ENCODE results near the gene UBA1.
A peak's percentile ranks its signal among the peaks of the same experiment; 100 is the strongest.

UBA1 gene

GRCh38 chrX:47189906-47190305 is 3.7 kb upstream of the UBA1 start:
- no peak for DNase-seq (ENCODE audit: low spot score)

GRCh38 chrX:47190445-47191269 is 3.0 kb upstream of the UBA1 start:
- peak; percentile 82 for DNase-seq (ENCODE audit: low spot score)

- no peak for DNase-seq (ENCODE audit: low spot score)
These were observed 2.3 kb upstream of the UBA1 start for GRCh38 chrX:47191331-47191730.

- no peak for DNase-seq (ENCODE audit: low spot score)
These were observed 1.7 kb upstream of the UBA1 start for GRCh38 chrX:47191806-47192401.

GRCh38 chrX:47194194-47194787 is 662 bp downstream of the UBA1 start:
- peak; percentile 14 for DNase-seq (ENCODE audit: low spot score)

GRCh38 chrX:47196098-47196497 is 2.5 kb downstream of the UBA1 start:
- DNase-seq (ENCODE audit: low spot score): no peak

- no peak for DNase-seq (ENCODE audit: low spot score)
These were observed 3.9 kb downstream of the UBA1 start for GRCh38 chrX:47197526-47197925.

- DNase-seq (ENCODE audit: low spot score): no peak
These were observed 4.5 kb downstream of the UBA1 start for GRCh38 chrX:47198026-47198686.

- no peak for DNase-seq (ENCODE audit: low spot score)
These were observed 5.1 kb downstream of the UBA1 start for GRCh38 chrX:47198687-47199080.

- no peak for DNase-seq (ENCODE audit: low spot score)
These were observed 5.7 kb downstream of the UBA1 start for GRCh38 chrX:47199286-47199685.

GRCh38 chrX:47200385-47201150 is 6.9 kb downstream of the UBA1 start:
- DNase-seq (ENCODE audit: low spot score): no peak

- DNase-seq (ENCODE audit: low spot score): no peak
These were observed 7.8 kb downstream of the UBA1 start for GRCh38 chrX:47201345-47201944.

GRCh38 chrX:47202316-47202715 is 8.7 kb downstream of the UBA1 start:
- no peak for DNase-seq (ENCODE audit: low spot score)

GRCh38 chrX:47202877-47203276 is 9.2 kb downstream of the UBA1 start:
- no peak for DNase-seq (ENCODE audit: low spot score)

GRCh38 chrX:47204970-47205369 is 11.3 kb downstream of the UBA1 start:
- DNase-seq (ENCODE audit: low spot score): no peak

- DNase-seq (ENCODE audit: low spot score): no peak
These were observed 12.7 kb downstream of the UBA1 start for GRCh38 chrX:47206316-47206715.

- DNase-seq (ENCODE audit: low spot score): no peak
These were observed 14.5 kb downstream of the UBA1 start for GRCh38 chrX:47208108-47208507.

- no peak for DNase-seq (ENCODE audit: low spot score)
These were observed 16.0 kb downstream of the UBA1 start for GRCh38 chrX:47209508-47210238.

GRCh38 chrX:47210661-47211425 is 17.2 kb downstream of the UBA1 start:
- no peak for DNase-seq (ENCODE audit: low spot score)
